ENCODE data around the gene RORB.

GRCh38 chr9:74512416-74512815 lies 15.3 kb downstream of the RORB start:
- TF ChIP-seq POLR2AphosphoS5 (IDR thresholded peaks at IDR 0.05), result no peak
- TF ChIP-seq POLR2A (IDR thresholded peaks at IDR 0.05), result no peak

Measured in suprapubic skin (tissue), 4 donors.